Embryonic facial prominence (tissue), 1 donor: Measurements from ENCODE around the gene ZNF182.
"Not testable (repeated sequence)": the region's sequence is repeated elsewhere in the genome, so short reads cannot be mapped to it uniquely, and the experiment has no call there.

ENCODE experiments used
- DNase-seq: peaks from one replicate; pipeline ENCODE4 v3.0.0-alpha.2; 2016; ENCODE audit errors: extremely low spot score

The ZNF182 gene

DNA sequence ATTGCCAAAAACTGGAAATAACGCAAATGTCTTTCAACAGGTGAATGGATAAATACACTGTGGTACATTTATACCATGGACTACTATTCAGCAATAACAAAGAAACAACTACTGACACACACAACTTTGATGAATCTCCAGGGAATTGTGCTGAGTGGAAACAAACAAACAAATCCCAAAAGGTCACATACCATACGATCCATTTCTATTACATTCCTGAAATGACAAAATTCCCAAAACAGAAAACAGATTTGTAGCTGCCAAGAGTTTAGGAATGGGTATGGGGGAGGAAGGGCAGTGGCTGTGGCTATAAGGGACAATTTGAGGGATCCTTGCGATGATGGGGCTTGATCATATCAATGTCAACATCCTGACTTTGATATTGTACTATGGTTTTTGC is 2.5 kb downstream of the ZNF182 start:
- DNase-seq, result no peak

DNA sequence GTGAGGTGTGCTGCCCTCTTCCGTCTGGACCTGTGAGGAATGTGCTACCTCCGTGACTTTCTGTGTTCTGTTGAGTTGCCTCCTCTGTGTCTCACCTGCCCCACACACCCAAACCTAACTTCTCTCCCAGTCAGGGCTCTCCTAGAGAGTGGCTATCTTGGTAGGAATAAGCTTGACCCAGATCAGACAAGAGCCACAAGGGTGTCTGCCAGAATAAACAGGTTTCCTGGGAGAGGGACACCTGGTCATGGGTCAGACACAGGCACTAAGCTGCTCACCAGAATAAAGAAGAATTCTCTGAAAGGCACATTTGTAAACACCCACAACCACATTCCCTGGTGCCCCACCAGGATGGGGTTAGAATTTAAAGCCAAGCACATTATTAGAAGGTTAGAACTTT is 11.1 kb downstream of the ZNF182 start:
- no peak for DNase-seq

DNA sequence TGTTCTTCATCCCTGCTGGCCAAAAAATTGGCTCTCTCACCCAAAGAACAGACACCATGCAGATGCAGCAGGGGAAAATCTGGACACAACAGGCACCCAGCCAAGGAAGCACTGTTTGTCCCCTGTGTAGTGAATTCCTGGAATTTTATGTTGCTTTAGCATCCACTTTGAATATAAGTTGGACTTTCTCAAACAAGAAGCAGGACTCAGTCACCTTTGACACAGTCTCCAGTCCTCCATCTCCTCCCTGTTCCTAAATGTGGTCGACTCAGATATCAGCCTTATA is 11.8 kb downstream of the ZNF182 start:
- no peak for DNase-seq

DNA sequence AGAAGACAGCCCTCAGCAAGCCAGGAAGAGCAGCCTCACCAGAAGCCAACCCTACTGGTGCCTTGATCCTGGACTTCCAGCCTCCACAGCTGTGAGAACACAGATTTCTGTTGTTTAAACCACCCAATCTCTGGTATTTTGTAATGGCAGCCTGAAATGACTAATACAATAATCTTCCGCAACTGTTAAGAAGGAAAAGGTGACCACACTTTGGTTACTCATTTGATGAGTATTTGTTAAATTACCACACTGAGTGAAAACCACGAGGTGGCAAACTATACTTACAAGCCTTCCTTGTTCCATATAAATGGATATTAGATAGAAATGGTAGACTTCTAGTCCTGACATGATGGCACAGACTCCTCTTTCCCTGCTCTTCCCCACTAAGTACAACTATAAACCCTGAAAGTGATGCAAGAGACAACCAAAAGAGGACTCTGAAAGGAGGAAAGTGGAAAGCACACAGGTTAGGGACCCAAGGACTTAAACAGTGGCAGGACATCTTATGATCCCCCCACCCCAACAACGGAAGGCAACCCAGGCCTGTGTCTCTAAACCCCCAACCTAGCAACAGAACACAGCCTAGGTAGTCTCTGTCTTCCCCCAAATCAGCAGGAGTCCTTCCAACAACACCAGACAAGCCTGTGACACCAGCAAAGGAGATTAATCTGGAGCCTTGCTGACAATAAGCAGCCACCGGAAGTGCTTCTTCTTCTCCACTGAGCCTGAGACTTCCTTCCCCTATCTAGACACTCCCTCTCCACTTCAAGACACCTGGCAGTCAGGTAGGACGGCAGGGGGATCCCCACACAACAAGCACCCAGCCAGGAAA is 12.3 kb downstream of the ZNF182 start:
- DNase-seq, result no peak

DNA sequence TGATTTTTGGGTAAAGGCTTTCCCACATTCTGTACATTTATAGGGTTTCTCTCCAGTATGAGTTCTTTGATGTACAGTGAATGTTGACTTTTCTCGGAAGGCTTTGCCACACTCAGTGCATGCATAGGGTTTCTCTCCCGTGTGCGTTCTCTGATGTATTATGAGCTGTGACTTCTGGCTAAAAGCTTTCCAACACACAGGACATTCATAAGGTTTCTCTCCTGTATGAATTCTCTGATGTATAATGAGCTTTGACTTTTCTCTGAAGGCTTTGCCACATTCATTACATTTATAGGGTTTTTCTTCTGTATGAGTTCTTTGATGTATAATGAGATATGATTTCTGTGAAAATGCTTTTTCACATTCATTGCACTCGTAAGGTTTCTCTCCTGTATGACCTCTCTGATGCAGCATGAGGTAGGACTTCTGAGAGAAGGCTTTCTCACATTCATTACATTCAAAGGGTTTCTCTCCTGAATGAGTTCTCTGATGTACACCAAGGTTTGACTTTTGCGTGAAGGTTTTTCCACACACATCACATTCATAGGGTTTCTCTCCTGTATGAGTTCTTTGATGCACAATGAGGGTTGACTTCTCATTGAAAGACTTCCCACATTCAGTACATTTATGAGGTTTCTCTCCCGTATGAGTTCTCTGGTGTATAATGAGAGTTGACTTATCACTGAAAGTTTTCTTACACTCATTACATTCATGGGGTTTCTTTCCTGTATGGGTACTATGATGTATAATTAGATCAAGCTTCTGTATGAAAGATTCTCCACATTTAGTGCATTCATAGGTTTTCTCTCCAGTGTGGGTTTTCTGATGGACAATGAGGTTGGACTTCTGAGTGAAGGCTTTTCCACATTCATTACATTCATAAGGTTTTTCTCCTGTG is 27.3 kb downstream of the ZNF182 start:
- DNase-seq, result no peak

DNA sequence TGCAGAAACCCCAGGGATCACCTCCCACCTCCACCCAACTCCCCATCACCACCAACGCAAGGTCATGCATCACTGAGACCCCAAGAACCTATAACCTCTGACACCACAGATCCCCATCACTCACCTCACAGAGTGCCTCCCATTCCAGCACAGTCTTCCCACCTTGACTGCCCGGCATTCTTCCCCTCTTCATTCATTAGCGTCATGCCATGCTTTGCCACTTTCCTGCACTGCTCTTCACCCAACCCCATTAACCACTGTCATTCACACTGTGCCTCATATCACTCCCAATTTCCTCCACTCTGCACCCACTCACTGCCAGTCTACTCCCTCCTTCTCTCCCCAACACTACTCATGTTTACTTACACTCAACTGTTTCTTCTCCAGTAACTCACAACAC is 30.6 kb downstream of the ZNF182 start:
- no peak for DNase-seq

DNA sequence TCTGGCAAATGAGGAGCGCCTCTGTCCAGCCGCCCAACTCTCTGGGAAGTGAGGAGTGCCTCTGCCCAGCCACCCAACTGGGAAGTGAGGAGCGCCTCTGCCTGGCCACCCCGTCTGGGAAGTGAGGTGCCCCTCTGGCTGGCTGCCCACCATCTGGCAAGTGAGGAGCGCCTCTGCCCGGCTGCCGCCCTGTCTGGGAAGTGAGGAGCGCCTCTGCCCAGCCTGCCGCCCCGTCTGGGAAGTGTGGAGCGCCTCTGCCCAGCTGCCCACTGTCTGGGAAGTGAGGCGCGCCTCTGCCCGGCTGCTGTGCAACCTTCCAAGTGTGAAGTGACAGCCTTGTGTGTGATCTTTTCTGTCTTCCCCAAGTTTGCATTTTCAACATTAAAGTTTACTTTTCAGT is 38.3 kb downstream of the ZNF182 start:
- not testable (repeated sequence) for DNase-seq

DNA sequence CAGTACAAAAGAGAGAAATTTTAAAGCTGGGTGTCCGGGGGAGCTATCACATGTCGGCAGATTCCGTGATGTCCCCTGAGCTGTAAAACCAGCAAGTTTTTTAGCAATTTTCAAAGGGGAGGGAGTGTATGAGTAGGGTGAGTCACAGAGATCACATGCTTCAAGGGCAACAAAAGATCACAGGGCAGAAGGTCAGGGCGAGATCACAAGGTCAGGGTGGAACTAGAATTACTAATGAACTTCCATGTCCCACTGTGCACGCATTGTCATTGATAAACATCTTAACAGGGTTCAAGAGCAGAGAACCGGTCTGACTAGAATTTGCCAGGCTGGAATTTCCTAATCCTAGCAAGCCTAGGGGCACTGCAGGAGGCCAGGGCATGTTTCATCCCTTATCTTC is 42.0 kb downstream of the ZNF182 start:
- DNase-seq, result not testable (repeated sequence)

DNA sequence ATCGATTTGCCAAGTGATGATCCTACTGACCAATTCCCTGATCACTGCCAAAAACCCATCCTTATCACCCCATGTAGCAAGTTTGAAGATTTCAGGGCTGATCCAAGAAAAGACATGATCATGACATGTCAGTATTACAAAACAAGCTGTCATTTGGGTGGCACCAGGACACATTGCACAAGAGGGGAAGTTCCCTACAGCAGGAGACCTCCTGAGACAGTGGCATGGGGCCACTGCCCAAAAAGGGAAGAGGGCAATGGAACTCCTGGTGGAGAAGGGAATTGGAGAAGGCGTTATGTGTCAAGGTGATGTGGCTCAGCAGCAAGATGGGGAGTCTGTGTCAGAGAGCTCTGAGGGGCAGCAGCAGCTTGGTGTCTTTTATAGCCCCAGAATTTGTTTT is 43.4 kb downstream of the ZNF182 start:
- DNase-seq, result no peak

DNA sequence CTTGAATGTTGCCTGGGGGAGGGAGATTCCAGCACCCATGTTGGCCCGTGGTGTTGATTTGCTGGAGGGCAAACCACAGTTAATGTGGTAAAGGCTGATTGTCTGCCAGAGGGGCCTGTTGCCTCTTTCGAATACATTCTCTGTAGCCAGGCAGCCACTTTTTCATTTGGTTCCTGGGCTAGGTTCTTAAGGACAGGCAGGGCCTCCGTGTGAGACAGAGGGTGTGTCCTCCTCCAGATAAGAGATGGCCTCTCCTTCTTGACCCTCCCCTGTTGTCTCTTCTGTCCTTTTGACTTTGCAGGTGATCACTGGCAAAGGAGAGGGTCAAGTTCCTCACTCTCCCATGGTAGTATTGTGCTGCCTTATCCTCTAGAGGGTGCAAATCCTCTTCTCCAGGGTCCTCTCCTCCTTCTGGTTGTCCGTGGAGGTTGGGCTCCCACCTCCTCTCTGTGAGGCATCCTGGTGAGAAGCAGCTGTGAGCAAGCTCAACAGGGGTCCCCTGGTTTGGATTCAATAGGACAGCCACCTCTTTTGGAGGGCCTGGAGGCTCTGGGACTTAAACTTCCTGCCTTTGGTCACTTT is 44.9 kb downstream of the ZNF182 start:
- no peak for DNase-seq

DNA sequence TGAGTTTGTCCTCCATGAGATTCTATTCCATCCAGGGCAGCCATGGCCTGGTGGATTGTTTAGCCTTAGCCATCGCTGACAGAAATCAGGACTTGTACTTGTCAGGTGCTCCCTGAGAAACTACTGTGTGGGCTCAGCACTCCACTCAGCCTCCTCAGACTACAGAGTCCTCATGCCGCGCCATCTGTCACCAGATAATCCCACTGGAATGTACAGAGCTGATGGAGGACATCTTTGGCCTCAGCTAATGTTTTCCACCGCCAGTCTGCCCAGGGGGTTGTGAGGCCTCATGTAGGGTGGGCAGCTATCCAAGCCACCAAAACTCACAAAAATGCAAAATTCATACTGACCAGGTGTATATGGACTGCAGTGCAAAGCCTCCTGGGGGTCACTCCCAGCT is 45.6 kb downstream of the ZNF182 start:
- not testable (repeated sequence) for DNase-seq

DNA sequence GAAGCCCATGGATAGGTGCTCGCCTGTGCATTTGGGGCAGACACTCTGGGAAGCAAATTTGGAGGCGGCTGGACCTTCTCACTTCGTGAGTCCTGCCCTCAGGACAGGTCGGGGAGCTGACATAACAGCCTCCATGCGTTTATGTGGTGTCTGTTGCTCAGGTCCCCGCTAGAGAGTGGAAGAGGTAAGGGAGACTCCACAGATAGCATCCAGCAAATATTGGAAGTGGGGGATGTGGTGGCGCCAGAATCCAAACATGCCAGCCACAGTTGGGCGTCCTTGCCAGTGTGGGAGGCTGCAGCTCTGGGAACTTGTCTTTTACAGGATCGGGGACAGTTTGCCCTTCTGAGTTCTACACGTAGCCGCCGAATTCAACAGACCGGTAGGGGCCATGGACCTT is 47.8 kb downstream of the ZNF182 start:
- no peak for DNase-seq

DNA sequence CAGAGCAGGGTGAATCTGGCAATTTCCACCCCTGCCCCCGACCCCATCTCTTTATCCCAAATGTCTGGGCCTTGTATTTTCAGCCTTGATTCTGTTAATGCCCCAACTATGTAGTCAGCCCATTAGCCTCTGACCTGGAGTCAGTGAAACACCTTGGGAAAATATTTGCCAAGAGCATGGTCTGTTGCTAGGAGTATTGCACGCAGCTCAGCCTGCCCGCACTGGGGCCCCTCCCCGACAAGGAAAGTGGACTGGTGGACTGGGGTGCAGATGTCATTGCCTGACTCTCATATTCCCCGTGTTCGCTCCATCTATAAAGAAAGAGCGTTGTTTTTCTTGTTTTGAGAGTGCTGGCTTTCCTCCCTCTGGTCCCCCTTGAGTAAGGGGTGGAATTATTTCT is 48.5 kb downstream of the ZNF182 start:
- not testable (repeated sequence) for DNase-seq

DNA sequence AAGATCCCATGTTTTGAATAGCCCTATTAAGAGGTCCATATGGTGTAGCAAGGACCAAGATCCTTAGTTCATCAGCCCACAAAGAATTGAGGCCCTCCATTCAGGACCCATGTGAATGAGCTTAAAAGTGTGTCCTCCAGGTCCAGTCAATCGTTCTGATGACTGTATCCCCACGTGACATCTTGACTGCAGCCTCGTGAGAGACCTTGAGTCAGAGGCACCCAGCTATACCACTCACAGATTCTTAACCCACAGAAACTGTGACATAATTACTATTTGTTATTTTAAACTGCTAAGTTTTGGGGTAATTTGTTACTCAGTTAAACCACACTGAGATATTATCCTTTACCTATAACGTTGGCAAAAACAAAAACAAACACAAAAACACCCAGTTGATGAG is 62.4 kb downstream of the ZNF182 start:
- DNase-seq, result no peak

DNA sequence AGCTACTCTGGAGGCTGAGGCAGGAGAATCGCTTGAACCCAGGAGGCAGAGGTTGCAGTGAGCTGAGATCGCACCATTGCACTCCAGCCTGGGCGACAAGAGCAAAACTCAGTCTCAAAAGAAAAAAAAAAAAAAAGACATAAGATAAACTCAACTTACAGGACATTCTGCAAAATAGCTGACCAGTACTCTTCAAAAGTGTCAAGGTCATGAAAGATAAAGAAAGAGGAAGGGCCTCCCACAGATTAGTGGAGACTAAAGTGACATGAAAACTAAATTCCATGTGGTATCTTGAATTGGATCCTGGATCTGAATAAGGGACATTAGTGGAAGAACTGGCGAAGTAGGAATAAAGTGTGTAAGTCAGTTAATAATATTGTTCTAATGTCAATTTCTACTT is 63.3 kb downstream of the ZNF182 start:
- no peak for DNase-seq

DNA sequence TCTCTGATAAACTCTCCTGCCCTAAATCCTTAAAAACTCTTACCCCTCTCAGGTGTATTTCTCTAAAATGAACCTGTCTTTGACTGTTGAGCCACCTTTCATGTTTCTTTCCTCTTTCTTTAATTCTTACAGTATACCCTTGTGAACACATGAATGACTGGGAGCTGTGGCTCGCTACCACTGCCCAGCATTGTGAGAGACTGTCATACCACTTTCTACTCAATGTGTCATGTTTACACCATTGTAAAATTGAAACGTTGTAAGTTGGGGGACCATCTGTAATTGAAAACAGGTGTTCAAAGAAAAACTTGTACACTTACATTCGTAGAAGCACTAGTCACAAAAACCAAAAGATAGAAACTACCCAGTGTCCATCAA is 66.9 kb downstream of the ZNF182 start:
- DNase-seq, result no peak

DNA sequence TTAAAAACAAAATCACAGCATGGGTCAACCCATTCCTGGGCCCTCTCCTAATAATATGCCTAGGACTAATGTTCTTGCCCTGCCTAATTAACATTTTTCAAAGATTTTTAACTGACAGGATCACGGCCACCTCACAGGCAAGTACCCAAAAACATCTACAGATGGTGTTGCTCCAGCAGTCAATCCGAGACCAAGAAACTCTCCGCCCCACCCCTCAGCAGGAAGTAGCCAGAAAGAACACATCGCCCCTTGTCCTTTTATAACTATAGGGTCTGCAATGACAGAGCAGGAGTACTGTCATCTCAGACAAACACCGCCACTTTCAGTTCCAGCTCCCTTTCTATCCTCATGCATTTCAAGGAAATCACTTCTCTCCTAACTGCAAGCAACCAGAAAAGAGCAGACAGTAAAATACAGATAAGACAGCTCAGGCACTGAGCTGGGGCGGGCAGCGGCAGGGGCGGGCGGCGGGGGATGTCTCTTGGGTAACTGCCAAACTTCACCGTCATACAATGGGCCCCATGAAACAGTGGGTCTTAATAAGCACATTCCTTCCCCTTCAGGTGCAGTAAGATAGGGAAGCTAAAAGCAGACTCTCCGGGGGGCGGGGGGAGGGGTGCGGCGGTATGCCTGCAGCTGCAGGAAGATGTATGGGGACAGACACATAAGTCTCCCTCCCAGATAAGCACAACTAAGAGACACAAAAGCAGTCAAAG is 67.4 kb downstream of the ZNF182 start:
- no peak for DNase-seq

DNA sequence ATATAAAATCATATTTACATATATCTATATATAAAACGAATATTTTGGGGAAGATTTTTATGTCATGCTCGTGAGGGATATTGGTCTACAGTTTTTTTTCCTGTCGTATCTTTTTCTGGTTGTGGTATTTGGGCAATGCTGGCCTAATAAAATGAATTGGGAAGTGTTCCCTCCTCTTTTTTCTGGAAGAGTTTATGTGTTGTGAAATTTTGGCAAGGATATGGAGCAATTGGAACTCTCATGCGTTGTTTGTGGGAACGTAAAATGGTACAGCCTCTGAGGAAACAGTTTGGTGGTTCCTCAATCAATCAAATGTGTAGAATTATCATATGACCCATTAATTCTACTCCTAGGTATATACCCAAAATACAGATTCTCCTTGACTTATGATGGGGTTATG is 69.8 kb downstream of the ZNF182 start:
- DNase-seq, result no peak

DNA sequence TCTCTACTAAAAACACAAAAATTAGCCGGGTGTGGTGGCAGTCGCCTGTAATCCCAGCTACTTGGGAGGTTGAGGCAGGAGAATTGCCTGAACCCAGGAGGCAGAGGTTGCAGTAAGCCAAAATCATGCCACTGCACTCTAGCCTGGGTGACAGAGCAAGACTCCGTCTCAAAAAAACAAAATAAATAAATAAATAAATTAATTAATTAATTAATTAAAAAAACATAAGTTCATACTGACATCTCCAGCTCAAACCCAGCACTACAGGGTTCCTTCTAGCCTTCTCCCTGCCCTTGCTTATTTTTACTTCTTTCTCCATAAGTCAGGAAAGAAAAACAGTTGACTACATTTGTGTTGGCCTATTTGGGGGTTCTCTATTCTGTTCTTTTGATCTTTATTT is 71.8 kb downstream of the ZNF182 start:
- not testable (repeated sequence) for DNase-seq

DNA sequence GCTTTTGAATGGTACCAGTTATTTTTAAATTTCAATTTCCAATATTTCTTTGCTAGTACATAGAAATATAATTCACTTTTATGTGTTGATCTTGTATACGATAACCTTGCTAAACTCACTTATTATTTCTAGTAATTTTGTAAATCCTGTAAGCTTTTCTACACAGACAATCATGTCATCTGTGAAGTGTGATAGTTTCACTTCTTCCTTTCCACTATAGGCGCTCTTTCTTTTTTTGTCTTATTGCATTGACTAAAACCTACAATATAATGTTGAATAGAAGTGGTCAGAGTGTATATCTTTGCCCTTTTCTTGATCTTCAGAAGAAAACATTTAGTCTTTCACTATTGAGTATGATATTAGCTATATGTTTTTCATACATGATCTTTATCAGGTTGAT is 76.6 kb downstream of the ZNF182 start:
- no peak for DNase-seq
